GM12891 (cell line): ENCODE measurements around the gene MED12L.
A peak's percentile ranks its signal among the peaks of the same experiment; 100 is the strongest.
"Not testable (repeated sequence)": the region's sequence is repeated elsewhere in the genome, so short reads cannot be mapped to it uniquely, and the experiment has no call there.

Experiments used
- DNase-seq: peaks from one replicate; pipeline ENCODE4 v3.0.0; 2011; ENCODE audit warnings: low spot score; ENCODE audit not compliant: insufficient read length
- FAIRE-seq: peaks from 2 replicates; lab custom pipeline; 2011; peaks lifted over from hg19 to GRCh38; lab: Jason Lieb, UNC
- PAX5 ChIP-seq: IDR thresholded peaks from 2 replicates; pipeline ENCODE4 v1.6.1; 2011; ENCODE audit warnings: low read length, moderate library complexity, mild to moderate bottlenecking; ENCODE audit not compliant: insufficient read depth, severe bottlenecking
- POLR2A ChIP-seq: IDR thresholded peaks from 2 replicates; pipeline ENCODE4 v1.6.1; 2011; ENCODE audit warnings: low read depth, low read length, control low read depth
- POLR2AphosphoS5 ChIP-seq: IDR thresholded peaks from 2 replicates; pipeline ENCODE4 v1.6.1; 2011; ENCODE audit warnings: low read depth, low read length, control low read depth
- POU2F2 ChIP-seq: IDR thresholded peaks from 2 replicates; pipeline ENCODE4 v1.6.1; 2011; ENCODE audit warnings: low read depth, mild to moderate bottlenecking, control low read depth, low read length, moderate library complexity
- SPI1 ChIP-seq: IDR thresholded peaks from 2 replicates; pipeline ENCODE4 v1.6.1; 2011; ENCODE audit warnings: low read depth, low read length, control low read depth
- TAF1 ChIP-seq: IDR thresholded peaks from 2 replicates; pipeline ENCODE4 v1.6.1; 2011; ENCODE audit warnings: low read depth, low read length, control low read depth

MED12L gene

DNA sequence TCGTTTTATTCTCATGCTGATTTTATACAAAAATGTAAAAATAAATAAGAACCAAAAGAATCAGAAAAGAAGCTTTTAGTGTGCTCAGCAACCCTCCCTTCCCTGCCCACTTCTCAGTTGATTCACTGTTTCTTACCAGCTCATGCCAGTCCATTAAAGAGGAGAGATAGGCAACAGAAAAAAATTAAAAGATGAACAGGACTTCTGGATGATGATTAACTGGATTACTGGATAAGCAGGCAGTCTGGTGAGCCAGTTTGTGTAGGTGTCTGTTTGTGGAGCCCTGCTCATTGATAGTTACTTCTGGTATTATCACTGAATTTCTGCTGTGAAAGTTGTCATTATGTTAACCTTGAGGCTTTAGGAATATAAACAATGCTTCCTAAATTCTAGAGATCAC lies 132.7 kb downstream of the MED12L start:
- DNase-seq (no peak), FAIRE-seq (no peak)
- no peak for TF ChIP-seq POLR2A
- no peak for TF ChIP-seq SPI1

DNA sequence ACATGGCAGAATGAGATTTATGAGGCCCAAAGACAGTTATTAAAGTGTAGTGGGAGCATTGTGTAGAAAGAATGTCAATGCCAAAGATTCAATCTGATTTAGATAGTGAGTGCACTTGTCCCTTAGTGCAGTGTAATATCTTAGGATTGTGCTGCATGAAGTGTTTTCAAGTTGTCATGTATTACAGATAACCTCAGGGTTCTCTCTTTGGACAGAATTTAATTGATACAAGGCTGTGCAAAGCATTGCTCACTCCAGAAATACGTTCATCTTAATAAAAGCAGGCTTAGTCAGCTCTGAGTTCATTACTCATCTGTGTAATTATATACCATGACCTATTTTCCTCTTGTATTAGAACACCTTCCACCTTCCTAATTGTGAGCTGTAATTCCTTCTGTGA lies 133.6 kb downstream of the MED12L start:
- FAIRE-seq (no peak), DNase-seq (no peak)
- TF ChIP-seq POLR2AphosphoS5 (no peak), TAF1 (no peak), POLR2A (no peak), SPI1 (no peak), PAX5 (no peak), POU2F2 (no peak)

DNA sequence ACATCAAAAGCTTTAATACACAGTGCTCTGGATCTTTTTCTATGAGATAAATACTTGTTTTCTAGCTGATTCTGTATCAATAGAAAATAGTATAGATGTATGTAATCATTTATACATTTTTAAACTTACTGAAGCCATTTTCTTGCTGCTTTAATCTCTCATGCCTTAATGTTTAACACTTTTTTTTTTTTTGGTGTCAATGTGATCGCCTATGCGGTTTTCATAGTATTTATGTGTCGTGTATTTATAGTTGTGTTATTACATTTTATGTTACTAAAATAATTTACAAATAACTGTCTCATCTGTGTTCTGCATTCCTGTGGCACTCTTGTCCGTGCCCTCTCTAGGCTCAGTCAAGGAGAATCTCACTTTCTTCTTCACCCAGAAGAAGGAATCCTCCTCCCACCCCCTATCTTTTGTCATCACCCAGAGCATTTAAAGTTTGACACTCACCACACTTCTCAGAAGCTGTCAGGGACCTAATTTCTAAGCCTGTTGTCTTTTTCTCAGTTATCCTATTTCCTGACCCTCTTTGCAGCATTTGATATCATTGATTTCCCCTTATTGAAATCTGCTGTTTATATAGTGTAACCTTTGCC lies 138.9 kb downstream of the MED12L start:
- TF ChIP-seq POLR2A (no peak), TAF1 (no peak)
- DNase-seq (no peak), FAIRE-seq (no peak)

DNA sequence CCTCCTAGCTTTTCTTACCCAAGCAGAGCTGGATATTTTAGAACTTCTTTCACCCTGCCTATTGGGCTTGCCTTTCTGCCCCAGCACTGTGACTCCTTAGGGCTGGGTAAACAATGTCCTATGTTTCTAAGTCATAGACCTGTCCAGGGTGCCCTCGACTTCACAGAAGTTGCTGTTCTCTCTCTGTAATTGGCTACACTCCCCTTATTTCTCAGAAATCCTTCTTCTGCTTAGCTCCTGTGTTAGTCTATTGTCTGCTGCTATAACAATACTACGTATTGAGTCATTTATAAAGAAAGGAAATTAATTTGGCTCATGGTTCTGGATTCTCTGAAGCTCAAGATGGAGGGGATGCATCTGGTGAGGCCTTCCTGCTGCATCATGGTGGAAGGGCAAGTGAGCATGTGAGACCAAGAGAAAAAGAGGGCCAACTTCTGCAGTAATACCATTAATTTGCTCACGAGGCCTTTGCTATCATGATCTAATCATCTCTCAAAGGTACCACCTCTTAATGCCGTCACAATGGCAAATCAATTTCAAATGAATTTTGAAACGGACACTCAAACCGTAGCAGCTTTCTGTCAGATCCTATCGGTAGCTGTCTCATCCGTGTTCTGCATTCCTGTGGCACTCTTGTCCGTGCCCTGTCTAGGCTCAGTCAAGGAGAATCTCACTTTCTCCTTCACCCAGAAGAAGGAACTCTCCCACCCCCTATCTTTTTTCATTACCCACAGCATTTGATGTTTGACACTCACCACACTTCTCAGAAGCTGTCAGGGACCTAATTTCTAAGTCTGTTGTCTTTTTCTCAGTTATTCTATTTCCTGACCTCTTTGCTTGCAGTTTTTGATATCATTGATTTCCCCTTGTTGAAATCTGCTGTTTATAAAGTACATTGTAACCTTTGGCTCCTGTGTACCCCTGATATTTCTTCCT lies 139.8 kb downstream of the MED12L start:
- DNase-seq = no peak
- no peak for FAIRE-seq
- TF ChIP-seq POLR2AphosphoS5 (no peak), TAF1 (no peak), POU2F2 (no peak), PAX5 (no peak), SPI1 (no peak), POLR2A (no peak)

DNA sequence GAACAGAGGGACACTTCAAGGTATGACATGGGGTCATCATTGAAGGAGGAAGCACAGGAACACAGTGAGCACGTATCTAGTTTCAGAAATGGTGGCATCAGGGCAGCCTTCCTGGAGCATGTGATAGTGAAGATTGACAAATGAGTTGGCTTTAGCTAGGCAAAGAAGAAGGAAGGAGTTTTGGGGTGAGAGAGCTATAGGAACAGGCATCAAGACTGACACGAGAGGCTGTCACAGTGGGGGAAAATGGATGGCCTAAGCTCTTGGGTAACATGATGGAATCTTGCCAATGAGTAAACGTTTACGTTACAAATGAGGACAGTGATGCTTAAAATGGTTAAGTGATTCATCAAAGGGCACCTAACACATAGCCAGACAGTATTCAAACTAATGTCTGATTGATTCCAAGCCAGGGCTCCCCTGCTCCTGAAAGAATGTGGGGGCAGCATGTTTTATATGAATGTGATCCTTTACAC lies 140.7 kb downstream of the MED12L start:
- no peak for FAIRE-seq
- no peak for DNase-seq
- no peak for TF ChIP-seq PAX5
- no peak for TF ChIP-seq POLR2AphosphoS5
- no peak for TF ChIP-seq POU2F2
- TF ChIP-seq TAF1 = no peak
- TF ChIP-seq SPI1 = no peak
- no peak for TF ChIP-seq POLR2A

DNA sequence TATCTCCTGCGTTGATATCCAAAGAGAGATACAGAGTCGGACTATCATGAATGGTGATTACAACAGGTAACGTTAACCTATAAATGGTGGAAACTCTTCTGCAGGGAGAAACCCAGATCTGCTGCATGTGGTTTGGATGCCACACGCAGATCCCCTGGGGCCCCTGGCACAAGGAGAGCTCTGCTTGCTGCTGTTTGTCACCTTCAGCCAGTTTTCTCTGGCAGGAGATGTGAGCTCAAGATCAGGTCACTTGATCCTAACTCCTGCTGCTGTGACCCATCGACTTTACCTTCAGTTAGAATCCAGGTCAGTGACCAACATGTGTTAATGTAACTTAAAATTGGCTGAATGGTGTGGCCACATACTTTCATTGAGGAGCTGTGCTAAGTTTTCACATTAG lies 141.4 kb downstream of the MED12L start:
- no peak for TF ChIP-seq SPI1
- no peak for TF ChIP-seq POLR2A
- no peak for TF ChIP-seq POU2F2
- TF ChIP-seq POLR2AphosphoS5 = no peak
- FAIRE-seq = no peak
- no peak for DNase-seq

DNA sequence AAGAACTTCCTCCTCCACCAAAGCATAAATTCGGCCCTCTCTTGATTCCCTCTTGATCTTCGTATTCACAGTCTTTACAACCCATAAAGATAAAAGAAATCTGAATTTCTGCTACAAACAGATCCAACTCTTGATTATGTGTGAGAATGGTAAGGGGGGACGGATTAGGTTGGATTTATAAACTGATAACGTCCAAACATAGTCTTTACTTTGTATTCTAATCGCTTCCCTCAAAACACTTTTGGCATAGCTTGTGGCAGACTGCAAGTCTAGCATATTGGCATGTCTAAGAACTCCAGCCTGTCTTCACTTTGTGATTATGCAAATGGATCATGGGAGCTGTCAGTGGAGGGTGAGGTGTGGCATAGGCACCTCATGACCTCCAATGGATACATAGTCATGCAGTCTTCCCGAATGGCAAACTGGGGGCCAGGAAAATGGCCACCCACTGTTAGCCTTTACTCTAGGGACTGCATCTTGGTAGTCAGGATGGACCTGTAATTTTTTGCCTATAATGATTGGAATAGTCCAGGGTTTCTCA lies 141.9 kb downstream of the MED12L start:
- FAIRE-seq (no peak), DNase-seq (no peak)
- TF ChIP-seq PAX5 (no peak), SPI1 (no peak), POLR2A (no peak), POU2F2 (no peak), TAF1 (no peak), POLR2AphosphoS5 (no peak)

DNA sequence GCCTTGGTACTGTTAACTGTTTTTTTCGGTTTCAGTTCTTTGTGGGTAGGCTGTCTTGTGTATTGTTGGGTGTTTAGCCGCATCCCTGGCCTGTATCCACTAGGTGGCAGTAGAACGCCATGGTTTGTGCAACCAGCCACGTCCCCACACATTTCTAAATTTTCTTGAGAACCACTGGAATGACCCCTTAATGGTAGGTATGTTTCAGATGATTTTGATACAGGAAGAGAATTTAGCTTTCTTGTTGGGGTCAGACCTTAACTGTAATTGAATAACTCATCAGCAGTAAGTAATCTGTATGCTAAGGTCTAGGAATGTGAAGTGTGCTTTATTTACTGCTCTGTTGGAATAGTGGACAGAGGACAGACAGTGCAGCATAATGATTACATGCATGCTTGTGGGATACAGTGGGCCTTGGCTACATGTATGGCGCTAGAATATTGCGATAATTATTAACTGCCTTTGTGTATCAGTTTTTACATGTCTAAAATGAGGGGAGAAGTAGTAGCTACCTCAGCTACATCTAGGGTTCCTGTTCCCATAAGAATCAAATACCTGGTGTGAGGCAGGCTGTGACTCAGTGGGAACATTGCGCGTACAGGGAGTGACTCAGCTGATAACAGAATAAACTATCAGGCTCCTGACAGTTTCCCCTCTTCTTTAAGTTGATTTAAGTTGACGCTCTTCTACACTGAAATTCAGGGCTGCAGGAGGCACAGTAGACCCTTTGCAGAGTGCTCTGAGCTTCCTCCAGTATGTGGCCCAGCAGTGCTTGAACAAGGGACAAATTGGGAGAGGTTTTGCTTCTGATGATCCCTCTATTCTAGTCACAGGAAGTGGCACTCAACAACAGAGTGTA lies 142.6 kb downstream of the MED12L start:
- TF ChIP-seq POLR2A (no peak), POU2F2 (peak; percentile 25; the same call in 1 of the 2 replicates)
- peak; percentile 92 for FAIRE-seq
- DNase-seq = peak; percentile 35

DNA sequence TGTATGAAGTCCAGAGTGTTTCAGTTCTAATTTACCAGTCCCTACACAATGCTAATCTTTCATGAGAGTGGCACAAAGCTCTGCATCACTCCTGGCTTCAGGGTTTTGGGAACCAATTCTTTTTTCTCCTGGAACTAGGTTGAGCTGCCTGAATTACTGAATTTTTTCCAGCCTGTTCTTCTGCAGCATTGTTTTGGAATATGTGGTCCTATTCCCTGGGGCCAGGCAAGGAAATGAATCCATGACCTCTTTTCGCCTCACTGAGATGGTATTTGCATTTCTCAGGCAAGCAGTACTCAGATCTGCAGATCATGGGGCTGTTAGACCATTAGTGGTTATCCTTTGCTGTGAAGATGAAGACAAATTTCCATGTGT lies 143.2 kb downstream of the MED12L start:
- TF ChIP-seq TAF1 = no peak
- no peak for TF ChIP-seq POU2F2
- TF ChIP-seq POLR2AphosphoS5 = no peak
- no peak for TF ChIP-seq PAX5
- no peak for TF ChIP-seq SPI1
- TF ChIP-seq POLR2A = no peak
- FAIRE-seq (no peak), DNase-seq (no peak)

DNA sequence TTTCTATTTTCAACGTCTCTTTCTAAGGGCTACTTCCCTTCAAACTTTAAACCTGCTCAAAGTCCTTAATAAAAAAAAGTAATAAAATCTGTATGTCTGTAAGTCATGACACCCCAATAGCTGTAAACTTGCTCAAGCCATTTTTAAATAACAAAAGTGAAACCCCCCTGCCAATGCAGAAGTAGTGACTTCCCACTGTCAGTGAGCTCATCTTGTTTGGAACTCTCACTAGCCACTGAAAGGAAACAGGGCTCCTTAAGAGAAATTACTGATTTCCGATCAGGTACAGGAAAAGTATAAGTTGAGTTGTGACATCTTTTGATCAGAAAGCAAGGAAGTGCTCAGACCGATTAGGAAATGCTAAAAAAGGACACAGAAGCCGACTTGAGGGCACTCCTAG lies 145.2 kb downstream of the MED12L start:
- DNase-seq = peak; percentile 26
- TF ChIP-seq POLR2A (no peak), TAF1 (no peak), POLR2AphosphoS5 (no peak), POU2F2 (no peak), PAX5 (no peak), SPI1 (no peak)
- no peak for FAIRE-seq

DNA sequence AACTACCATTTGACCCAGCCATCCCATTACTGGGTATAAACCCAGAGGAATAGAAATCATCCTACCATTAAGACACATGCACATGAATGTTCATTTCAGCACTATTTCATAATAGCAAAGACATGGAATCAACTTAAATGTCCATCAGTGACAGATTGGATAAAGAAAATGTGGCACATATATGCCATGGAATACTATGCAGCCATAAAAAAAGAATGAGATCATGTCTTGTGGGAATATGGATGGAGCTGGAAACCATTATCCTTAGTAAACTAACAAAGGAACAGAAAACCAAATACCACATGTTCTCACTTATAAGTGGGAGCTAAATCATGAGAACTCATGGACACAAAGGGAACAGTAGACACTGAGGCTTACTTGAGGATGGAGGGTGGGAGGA lies 146.9 kb downstream of the MED12L start:
- not testable (repeated sequence) for DNase-seq, FAIRE-seq
